ENCODE results near the gene RPLP1. TPM values are rescaled to one million over a fixed set of nuclear protein-coding genes. Genes with fewer than 3 reads are reported as not detected.

The RPLP1 gene
- total RNA-seq, 1 donor from 2014 or later, result 3,035 TPM

DNA sequence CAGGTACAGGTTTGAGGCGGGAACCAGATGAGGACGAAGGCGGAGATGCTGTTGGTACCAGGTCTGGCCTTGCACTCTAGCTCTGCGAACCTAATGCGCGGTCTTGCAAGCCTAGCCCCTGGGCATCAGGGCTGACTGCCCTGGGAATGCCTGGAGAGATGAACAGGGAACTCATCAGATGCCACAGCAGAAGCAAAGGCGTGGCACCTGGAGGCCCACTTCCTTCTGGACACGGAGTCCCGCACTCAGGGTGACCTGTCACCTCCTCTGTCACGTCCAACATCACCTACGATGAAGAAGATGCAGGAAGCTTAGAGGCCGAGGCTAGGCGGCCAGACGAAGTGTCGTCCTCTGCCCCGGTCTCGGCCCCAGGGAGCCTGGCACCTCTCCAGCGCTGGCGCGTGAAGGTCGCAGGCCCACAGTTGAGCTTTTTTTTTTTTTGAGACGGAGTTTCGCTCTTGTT is 9.4 kb downstream of the RPLP1 start:
- H3K4me1 Mint-ChIP-seq, result peaks cover 28% of the 10 kb centered on the region
- H3K27ac Mint-ChIP-seq, result peak overlapping the region; percentile 82
- POLR2A ChIA-PET, result interaction anchor here (2.0 to 5.6 kb wide), 2 partner anchors 10 to 48 kb away, joined by 9 to 156 read pairs; partner anchors contain the start of genes KIF23 and RPLP1
- TF ChIP-seq, protein P1, sequence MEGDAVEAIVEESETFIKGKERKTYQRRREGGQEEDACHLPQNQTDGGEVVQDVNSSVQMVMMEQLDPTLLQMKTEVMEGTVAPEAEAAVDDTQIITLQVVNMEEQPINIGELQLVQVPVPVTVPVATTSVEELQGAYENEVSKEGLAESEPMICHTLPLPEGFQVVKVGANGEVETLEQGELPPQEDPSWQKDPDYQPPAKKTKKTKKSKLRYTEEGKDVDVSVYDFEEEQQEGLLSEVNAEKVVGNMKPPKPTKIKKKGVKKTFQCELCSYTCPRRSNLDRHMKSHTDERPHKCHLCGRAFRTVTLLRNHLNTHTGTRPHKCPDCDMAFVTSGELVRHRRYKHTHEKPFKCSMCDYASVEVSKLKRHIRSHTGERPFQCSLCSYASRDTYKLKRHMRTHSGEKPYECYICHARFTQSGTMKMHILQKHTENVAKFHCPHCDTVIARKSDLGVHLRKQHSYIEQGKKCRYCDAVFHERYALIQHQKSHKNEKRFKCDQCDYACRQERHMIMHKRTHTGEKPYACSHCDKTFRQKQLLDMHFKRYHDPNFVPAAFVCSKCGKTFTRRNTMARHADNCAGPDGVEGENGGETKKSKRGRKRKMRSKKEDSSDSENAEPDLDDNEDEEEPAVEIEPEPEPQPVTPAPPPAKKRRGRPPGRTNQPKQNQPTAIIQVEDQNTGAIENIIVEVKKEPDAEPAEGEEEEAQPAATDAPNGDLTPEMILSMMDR (IDR thresholded peaks at IDR 0.05), result no peak
- no peak for DNase-seq
- peak overlapping the region; percentile 91 for H3K4me3 Mint-ChIP-seq
- no peaks in the 10 kb centered on the region for H3K27me3 Mint-ChIP-seq
- peaks cover 13% of the 10 kb centered on the region for H3K36me3 Mint-ChIP-seq (ENCODE audit: low read depth)
- no peaks in the 10 kb centered on the region for H3K9me3 Mint-ChIP-seq
- ATAC-seq (ENCODE audit: low read depth), result peak; percentile 7
- intact Hi-C loops (cut with micrococcal nuclease), result loop anchor here (1.0 to 5.0 kb wide), 4 partner anchors 10 to 635 kb away; partner anchors contain the start of genes GLCE, KIF23, RPLP1 and TLE3
- CTCF ChIA-PET, result interaction anchor here (0.6 to 3.0 kb wide), 5 partner anchors 8 to 1043 kb away, joined by 3 to 18 read pairs (median 4); partner anchors contain the start of gene RPLP1

DNA sequence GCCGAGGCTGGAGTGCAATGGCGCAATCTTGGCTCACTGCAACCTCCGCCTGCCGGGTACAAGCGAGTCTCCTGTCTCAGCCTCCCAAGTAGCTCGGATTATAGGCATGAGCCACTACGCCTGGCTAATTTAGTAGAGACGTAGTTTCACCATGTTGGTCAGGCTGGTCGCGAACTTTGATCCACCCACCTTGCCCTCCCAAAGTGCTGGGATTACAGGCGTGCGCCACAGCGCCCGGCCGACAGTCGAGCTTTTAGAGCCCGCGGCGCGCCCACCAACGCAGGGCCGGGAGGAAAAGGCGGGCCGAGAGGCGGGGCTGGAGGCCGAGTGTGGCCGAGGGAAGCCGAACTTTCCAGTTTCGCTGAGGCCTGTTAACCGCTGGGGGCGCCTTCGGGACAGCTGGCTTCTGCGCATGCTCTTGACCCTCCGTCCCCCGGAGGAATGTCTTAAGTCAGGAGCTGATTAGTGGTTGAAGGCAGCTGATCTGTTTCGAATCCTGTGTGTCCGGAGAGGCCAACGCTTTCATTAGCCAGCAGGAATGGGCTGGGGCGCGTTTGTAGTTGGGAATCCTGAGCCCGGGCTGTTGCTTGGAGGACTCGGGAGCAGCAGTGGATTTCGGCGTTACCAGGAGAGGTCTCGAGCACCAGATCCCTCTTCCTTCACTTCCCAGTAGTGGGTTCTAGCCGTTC is 10.0 kb downstream of the RPLP1 start:
- Mint-ChIP-seq H3K27me3 (no peaks in the 10 kb centered on the region), H3K4me3 (peak overlapping the region; percentile 91), H3K9me3 (no peaks in the 10 kb centered on the region), H3K4me1 (peaks cover 23% of the 10 kb centered on the region), H3K27ac (peak overlapping the region; percentile 82), H3K36me3 (ENCODE audit: low read depth) (peaks cover 7% of the 10 kb centered on the region)
- TF ChIP-seq, protein P1 (IDR thresholded peaks at IDR 0.05), result peak; percentile 78
- peak; percentile 87 for DNase-seq
- POLR2A ChIA-PET, result interaction anchor here (1.1 to 5.6 kb wide), 4 partner anchors 10 to 48 kb away, joined by 3 to 156 read pairs (median 6); partner anchors contain the start of genes KIF23 and RPLP1
- ATAC-seq (ENCODE audit: low read depth), result peak; percentile 99
- intact Hi-C loops (cut with micrococcal nuclease), result loop anchor here (1.0 to 5.0 kb wide), 4 partner anchors 10 to 635 kb away; partner anchors contain the start of genes GLCE, KIF23, RPLP1 and TLE3
- CTCF ChIA-PET, result interaction anchor here (0.6 to 3.0 kb wide), 9 partner anchors 9 to 1625 kb away, joined by 3 to 18 read pairs (median 3); partner anchors contain the start of gene RPLP1

DNA sequence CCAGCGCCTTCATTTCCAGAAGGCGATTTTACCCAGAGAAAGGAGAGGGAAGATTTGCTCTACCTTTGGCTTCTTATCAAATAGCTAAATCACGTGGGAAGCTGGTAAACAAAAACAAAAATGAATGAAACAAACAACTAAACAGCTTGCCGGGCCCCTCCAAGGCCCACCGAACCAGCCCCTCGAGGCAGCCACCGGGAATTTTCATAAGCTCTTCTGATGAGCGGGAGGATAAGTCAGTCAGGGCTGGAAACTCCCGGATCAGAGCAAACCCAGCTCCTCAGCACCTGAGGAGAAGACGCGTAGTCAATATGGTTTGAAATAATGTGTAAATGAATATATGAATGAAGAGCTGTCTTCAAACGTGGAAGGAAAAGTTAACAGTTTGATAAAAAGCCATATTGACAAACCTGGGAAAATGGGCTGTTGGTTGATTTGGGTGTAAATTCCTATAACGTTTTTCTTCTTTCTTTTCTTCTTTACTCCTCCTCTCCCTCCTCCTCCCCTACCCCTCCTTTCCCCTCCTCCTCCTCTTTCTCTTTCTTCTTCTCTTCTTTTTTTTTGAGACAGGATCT is 10.7 kb downstream of the RPLP1 start:
- H3K9me3 Mint-ChIP-seq, result no peaks in the 10 kb centered on the region
- no peaks in the 10 kb centered on the region for H3K27me3 Mint-ChIP-seq
- DNase-seq, result no peak
- peak overlapping the region; percentile 91 for H3K4me3 Mint-ChIP-seq
- intact Hi-C loops (cut with micrococcal nuclease), result loop anchor here (2.0 to 5.0 kb wide), 3 partner anchors 48 to 634 kb away; partner anchors contain the start of genes GLCE, KIF23 and TLE3
- POLR2A ChIA-PET, result interaction anchor here (0.7 to 5.6 kb wide), 5 partner anchors 11 to 904 kb away, joined by 3 to 156 read pairs (median 3); partner anchors contain the start of genes KIF23 and RPLP1
- H3K4me1 Mint-ChIP-seq, result peaks cover 24% of the 10 kb centered on the region
- CTCF ChIA-PET, result interaction anchor here (0.7 to 3.0 kb wide), 6 partner anchors 10 to 1625 kb away, joined by 3 to 18 read pairs (median 4); partner anchors contain the start of gene RPLP1
- peak overlapping the region; percentile 82 for H3K27ac Mint-ChIP-seq
- peaks cover 3% of the 10 kb centered on the region for H3K36me3 Mint-ChIP-seq (ENCODE audit: low read depth)
- TF ChIP-seq, protein P1 (IDR thresholded peaks at IDR 0.05), result no peak
- ATAC-seq (ENCODE audit: low read depth), result no peak

DNA sequence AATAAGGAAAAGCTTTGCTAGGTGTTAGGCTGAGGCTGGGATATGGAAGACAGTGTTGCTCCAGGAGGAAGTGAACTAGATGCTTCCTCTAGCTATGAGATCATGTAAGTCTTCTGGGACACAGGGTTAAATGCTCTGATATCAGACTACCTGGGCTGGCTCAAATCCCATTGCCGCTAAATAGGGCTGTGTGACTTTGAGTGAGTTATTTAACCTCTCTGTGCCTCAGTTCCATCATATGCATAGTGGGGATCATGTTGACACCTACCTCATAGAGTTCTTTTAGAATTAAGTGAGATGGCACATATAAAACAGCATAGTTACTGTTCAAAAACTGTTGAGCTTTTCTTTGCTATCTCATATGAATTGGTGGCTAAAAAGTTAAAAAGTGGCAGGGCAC is 12.6 kb downstream of the RPLP1 start:
- Mint-ChIP-seq H3K27ac (no peak overlapping the region), H3K36me3 (ENCODE audit: low read depth) (no peaks in the 10 kb centered on the region), H3K27me3 (no peaks in the 10 kb centered on the region), H3K9me3 (no peaks in the 10 kb centered on the region), H3K4me3 (no peak overlapping the region), H3K4me1 (peaks cover 26% of the 10 kb centered on the region)
- ChIA-PET CTCF (interaction anchor here (1.2 to 2.4 kb wide), 2 partner anchors 10 to 12 kb away, joined by 3 to 8 read pairs; no protein-coding TSS in a partner anchor), POLR2A (interaction anchor here (5.6 kb wide), 1 partner anchor 13 kb away, joined by 156 read pairs; the partner anchor contains the start of gene RPLP1)
- DNase-seq, result no peak
- intact Hi-C loops (cut with micrococcal nuclease), result loop anchor here (5.0 kb wide), 1 partner anchor 408 kb away; no protein-coding TSS in a partner anchor
- TF ChIP-seq, protein P1 (IDR thresholded peaks at IDR 0.05), result no peak
- ATAC-seq (ENCODE audit: low read depth), result no peak
